Activated naive CD4-positive, alpha-beta T cell treated with anti-CD3 and anti-CD28 coated beads, Interleukin-2, amount 50 U/mL, for 16 hours (primary cell): ENCODE data around the gene PPP5C.
"Not testable (repeated sequence)": the region's sequence is repeated elsewhere in the genome, so short reads cannot be mapped to it uniquely, and the experiment has no call there.

ENCODE experiments used
- DNase-seq: peaks from one replicate; pipeline ENCODE4 v3.0.0-alpha.2; 2020

The PPP5C gene

DNA sequence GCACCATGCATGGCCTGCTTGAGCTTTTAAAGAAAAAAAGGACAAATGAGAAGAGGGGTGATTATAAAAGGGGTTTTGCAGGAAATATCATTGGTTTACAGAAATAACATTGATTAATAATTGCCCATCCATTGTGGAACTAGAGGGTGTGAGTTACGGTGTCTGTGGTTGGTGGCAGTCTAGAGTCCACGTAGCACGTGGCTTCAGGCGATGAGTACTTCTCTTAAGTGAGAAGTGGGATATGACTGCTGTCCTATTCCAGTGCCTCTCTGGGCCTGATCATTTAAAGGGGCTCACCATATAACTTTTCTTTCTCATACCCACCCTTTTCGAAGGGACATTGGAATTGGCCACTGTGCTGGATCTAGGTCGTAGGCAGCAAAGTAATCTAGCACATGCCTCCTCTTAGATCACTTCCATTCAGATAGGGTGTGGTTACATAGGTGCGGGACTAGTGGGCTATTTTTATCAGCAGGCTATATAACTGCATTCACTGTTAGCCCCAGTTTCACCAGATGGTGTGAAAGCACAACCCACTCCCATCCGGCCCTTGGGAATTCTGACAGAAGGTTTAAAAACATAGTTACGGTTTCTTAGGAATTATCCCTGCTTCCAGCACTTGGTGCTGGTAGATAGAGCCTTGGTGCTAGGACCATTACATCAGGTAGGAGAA, 19.9 kb downstream of the PPP5C start:
- no peak for DNase-seq

DNA sequence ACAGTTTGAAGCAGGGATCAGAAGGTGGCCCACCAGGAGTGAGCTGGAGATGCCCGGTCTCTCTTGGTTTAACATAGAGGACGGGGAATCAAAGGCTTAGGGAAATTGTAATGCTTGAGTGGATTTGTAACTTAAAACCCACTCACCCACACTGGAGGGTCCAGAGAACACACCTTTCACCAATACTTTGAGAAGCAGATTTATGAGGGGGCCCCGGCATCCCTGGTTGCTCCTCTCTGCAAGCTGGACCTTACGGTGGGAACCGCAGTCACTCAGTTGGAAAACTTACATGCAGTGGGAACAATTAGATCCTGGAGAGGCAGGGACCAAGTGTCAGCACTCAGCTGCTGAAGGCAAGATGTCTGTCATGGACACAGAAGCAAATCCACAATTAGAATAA, 20.5 kb downstream of the PPP5C start:
- DNase-seq, result no peak

- DNase-seq, result no peak
Observed at GRCh38 chr19:46368116-46368515, 21.2 kb downstream of the PPP5C start.

- DNase-seq, result no peak
Observed at GRCh38 chr19:46369817-46370216, 22.9 kb downstream of the PPP5C start.

- no peak for DNase-seq
Observed at GRCh38 chr19:46371371-46371901, 24.5 kb downstream of the PPP5C start.

- no peak for DNase-seq
Observed at GRCh38 chr19:46372901-46373490, 26.1 kb downstream of the PPP5C start.

DNA sequence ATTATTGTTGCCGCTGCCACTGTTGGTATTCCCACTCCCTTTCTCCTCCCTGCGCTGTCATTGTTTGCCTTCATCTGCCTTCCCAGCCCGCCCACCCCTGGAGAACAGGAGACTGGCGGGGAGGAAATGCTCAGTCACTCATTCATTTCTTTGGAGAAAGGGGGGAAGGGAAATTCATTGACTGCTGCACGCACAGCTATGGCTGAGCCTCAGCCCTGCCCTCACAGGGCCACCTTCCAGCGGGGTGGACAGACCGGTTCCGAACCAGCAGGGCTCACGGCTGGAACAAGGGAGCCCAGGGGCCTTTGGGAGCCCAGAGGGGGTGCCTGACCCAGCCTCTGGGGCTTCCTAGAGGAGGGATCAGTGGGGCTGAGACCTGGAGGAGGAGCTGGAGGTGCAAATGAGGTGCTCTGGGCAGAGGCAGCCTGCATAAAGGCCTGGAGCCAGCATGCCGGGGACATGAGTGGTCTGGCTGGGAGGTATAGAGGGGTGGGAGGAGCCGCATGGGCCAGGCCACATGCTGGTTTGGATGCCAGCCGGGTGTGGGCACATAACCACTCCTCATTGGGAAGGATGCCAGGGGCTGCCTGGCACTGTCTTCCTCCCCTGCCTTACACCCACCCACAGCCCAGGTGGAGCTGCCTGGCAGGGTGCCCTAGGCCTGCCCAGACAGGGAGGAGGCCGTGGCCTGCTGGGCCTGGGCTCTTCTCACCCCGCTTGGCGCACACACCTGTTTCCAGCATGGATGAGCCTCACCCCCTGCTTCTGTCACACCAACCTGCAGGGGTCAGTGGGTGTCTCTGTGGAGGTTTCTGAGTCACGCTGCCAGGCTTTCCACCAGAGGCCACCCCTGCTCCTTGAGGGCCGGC, 26.8 kb downstream of the PPP5C start:
- no peak for DNase-seq

- DNase-seq, result no peak
Observed at GRCh38 chr19:46374536-46375475, 27.9 kb downstream of the PPP5C start.

GRCh38 chr19:46375476-46376067, 28.7 kb downstream of the PPP5C start:
- not testable (repeated sequence) for DNase-seq

GRCh38 chr19:46376241-46377153, 29.6 kb downstream of the PPP5C start:
- no peak for DNase-seq

- DNase-seq, result no peak
Observed at GRCh38 chr19:46378268-46378667, 31.4 kb downstream of the PPP5C start.

GRCh38 chr19:46380690-46381089, 33.8 kb downstream of the PPP5C start:
- DNase-seq, result no peak

DNA sequence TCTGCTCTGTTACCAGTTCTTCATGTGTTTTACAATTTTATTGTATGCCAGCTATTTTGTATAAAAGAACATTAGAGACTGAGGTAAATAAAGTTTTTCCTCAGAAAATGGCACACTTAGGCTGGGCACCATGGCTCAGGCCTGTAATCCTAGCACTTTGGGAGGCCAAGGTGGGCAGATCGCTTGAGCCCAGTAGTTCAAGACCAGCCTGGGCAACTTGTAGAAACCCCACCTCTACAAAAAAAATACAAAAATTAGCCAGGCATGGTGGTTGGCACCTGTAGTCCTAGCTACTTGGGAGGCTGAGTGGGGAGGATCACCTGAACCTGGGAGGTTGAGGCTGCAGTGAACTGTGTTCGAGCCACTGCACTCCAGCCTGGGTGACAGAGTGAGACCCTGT, 34.5 kb downstream of the PPP5C start:
- no peak for DNase-seq

- no peak for DNase-seq
Observed at GRCh38 chr19:46381756-46382345, 35.0 kb downstream of the PPP5C start.

GRCh38 chr19:46383171-46383815, 36.4 kb downstream of the PPP5C start:
- DNase-seq, result no peak

- no peak for DNase-seq
Observed at GRCh38 chr19:46383846-46384245, 37.0 kb downstream of the PPP5C start.

DNA sequence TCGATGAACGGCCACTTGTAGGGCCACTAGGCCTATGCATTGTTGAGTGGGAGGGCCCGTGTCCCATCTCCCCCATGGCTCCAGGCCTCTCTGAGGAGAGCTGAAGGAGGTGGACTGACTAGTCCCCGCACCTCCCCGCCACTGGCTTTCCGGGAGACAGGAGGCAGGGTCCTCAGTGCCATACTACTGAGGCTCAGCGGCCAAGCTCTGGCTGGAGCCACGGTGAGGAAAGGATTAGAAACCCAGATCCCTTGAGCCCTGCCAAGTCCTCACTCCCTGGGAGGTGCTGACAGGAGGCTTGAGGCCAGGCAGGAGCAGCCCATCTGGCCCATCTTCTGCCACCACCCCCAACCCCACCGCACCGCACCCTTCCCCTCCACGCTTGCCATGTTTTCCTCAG, 37.5 kb downstream of the PPP5C start:
- no peak for DNase-seq

- DNase-seq, result no peak
Observed at GRCh38 chr19:46385636-46386035, 38.7 kb downstream of the PPP5C start.

DNA sequence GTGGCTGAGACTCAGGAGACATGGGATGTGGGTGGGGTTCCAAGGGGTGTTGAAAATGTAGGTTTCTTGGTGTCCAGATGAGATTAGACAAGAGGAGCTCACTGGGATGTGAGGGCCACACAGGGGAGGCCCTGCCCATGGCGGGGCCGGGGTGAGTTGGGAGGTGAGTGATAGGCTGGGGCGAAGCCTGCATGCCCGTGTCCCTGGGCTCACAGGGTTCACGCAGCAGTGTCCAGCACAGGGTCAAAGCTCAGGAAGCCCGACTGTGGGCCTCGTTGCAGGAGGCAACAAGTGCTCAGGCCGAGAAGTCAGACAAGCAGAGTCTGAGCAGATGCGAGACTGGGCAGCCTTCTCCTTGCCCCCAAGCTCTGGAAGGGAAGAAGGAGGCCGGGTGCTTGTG, 39.3 kb downstream of the PPP5C start:
- no peak for DNase-seq
